ENCODE measurements around the gene CSRNP3. TPM values are rescaled to one million over a fixed set of nuclear protein-coding genes. Genes with fewer than 3 reads are reported as not detected.
A peak's percentile ranks its signal among the peaks of the same experiment; 100 is the strongest.

Gene CSRNP3
- total and polyA plus RNA-seq, 5 donors from 2014 or later: not detected

DNA sequence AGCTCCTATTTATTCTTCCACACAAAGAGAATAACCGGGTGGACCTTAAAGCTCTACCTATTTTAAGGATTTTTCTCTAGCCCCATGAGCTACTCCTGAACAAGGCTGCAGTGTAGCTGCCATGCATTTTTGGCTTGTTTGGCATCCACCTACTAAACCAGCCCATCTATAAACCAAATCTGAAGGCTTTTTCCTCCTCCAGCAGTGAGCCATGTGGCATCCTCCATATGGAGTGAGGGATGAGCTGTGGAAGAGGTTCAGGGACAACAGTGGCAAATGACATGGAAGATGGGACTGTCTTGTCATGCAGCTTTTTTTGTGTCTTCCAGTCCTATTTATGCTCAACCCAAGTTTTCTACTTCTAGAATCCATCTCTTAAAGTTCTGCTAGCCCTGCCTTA lies 224.3 kb downstream of the CSRNP3 start:
- no peak overlapping the region for H3K4me3 ChIP-seq (ENCODE audit: low read depth, low read length)
- H3K4me1 ChIP-seq (ENCODE audit: control insufficient read depth, insufficient read depth, low read length, poor library complexity, severe bottlenecking): no peaks in the 10 kb centered on the region
- H3K9me3 ChIP-seq (ENCODE audit: control insufficient read depth in 2 of 2, low read length in 2 of 2): no peaks in the 10 kb centered on the region
- no peaks in the 10 kb centered on the region for H3K27me3 Mint-ChIP-seq
- no peak overlapping the region for H3K27ac Mint-ChIP-seq
- no peak for ATAC-seq (ENCODE audit: low read depth in 2 of 2)
- no peak overlapping the region for H3K4me3 Mint-ChIP-seq
- H3K27me3 ChIP-seq (ENCODE audit: control insufficient read depth, insufficient read depth, low read length): peaks cover 5% of the 10 kb centered on the region
- peaks cover 0 to 2% (median 0%) of the 10 kb centered on the region in 7 donors for H3K9me3 Mint-ChIP-seq
- H3K36me3 ChIP-seq (ENCODE audit: control insufficient read depth, insufficient read depth, low read length): no peaks in the 10 kb centered on the region
- H3K4me1 Mint-ChIP-seq: no peaks in the 10 kb centered on the region
- no peak overlapping the region for H3K27ac ChIP-seq (ENCODE audit: insufficient read depth, low read length, poor library complexity, severe bottlenecking)
- H3K36me3 Mint-ChIP-seq: no peaks in the 10 kb centered on the region
- DNase-seq: no peak

DNA sequence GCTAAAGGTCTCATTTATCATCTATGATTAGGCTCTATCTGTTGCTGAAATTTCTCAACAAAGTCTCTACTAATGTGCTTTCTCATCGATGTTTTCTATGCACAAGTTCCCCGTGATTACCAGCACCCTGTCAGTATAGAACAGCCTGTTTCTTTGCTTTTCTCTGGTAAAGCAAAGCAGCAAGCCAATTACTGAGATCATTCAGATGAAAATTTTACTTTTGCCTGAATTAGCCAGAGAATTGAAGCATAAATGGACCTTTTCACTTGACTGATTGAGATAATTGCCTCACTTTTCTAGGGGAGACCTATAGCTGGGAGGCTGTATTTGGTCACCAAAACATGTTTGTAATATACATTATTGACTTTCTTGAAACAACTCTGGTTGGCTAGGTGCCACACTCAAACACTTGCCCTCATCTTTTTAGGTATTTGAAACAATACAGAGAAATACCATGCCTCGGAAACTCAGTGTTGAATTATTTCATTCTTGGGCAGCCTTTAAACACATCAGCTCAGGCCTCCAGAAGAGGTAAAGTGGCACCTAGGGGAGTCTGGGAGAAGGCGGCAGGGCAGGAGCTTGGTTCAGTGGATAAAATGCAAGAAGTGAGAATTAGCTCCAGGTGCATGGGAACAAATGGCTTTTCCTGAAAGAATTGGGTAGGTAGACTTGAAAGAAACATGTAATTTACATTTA lies 228.4 kb downstream of the CSRNP3 start:
- no peak overlapping the region for H3K27ac Mint-ChIP-seq
- no peak overlapping the region for H3K4me3 Mint-ChIP-seq
- H3K9me3 Mint-ChIP-seq: peaks cover 0 to 2% (median 0%) of the 10 kb centered on the region in 7 donors
- Histone ChIP-seq H3K4me1 (ENCODE audit: control insufficient read depth, insufficient read depth, low read length, poor library complexity, severe bottlenecking) (no peaks in the 10 kb centered on the region), H3K9me3 (ENCODE audit: control insufficient read depth in 2 of 2, low read length in 2 of 2) (no peaks in the 10 kb centered on the region), H3K27ac (ENCODE audit: insufficient read depth, low read length, poor library complexity, severe bottlenecking) (no peak overlapping the region), H3K4me3 (ENCODE audit: low read depth, low read length) (no peak overlapping the region), H3K36me3 (ENCODE audit: control insufficient read depth, insufficient read depth, low read length) (no peaks in the 10 kb centered on the region), H3K27me3 (ENCODE audit: control insufficient read depth, insufficient read depth, low read length) (no peaks in the 10 kb centered on the region)
- H3K36me3 Mint-ChIP-seq: no peaks in the 10 kb centered on the region
- no peak for ATAC-seq (ENCODE audit: low read depth in 2 of 2)
- H3K27me3 Mint-ChIP-seq: no peaks in the 10 kb centered on the region
- DNase-seq: no peak
- no peaks in the 10 kb centered on the region for H3K4me1 Mint-ChIP-seq

DNA sequence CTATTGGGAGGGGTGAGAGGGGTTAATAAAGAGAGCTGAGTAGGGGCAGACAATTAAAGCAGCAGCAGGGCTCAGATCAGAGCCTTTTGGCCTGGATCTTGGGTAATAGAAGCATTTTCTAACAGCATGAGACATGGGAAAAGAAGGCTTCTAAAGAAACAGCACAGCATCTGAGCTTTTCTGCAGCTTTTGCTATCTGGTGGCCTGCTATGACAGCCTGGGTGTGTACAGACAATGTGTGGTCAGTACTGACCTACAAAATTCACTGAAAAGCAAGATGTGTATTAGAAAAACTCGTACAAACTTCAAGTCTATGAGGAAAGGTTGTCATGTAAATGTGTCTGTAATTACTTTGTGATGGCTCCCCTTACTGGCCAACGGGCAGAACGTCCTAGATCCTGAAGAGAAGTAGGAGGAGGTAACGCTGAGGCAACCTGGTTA lies 229.0 kb downstream of the CSRNP3 start:
- Histone ChIP-seq H3K27ac (ENCODE audit: insufficient read depth, low read length, poor library complexity, severe bottlenecking) (no peak overlapping the region), H3K9me3 (ENCODE audit: control insufficient read depth in 2 of 2, low read length in 2 of 2) (no peaks in the 10 kb centered on the region), H3K4me3 (ENCODE audit: low read depth, low read length) (no peak overlapping the region), H3K4me1 (ENCODE audit: control insufficient read depth, insufficient read depth, low read length, poor library complexity, severe bottlenecking) (no peaks in the 10 kb centered on the region), H3K27me3 (ENCODE audit: control insufficient read depth, insufficient read depth, low read length) (no peaks in the 10 kb centered on the region), H3K36me3 (ENCODE audit: control insufficient read depth, insufficient read depth, low read length) (no peaks in the 10 kb centered on the region)
- H3K36me3 Mint-ChIP-seq: no peaks in the 10 kb centered on the region
- H3K4me3 Mint-ChIP-seq: no peak overlapping the region
- no peaks in the 10 kb centered on the region for H3K4me1 Mint-ChIP-seq
- peak in 1 of 3 donors; percentile 20 for DNase-seq
- H3K27ac Mint-ChIP-seq: no peak overlapping the region
- ATAC-seq (ENCODE audit: low read depth in 2 of 2): no peak
- H3K9me3 Mint-ChIP-seq: peaks cover 0 to 2% (median 0%) of the 10 kb centered on the region in 7 donors
- no peaks in the 10 kb centered on the region for H3K27me3 Mint-ChIP-seq

DNA sequence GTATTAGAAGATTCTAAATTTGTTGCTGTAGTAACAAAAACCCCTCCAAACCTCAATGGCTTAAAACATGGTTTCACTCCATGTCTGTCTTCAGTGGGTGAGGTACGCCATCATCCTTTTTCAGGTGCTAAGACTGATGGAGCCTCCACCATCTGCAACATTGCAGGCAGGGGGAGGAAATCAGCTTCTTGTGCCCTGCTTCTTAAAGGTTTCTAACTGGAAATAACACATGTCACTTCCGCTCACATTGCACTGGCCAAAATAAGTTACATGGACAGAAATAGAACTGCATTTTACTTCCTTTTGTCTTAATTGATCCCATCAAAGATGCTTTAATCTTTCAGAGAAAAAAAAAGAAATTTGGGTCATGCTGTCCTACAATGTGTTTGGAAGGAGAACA lies 230.4 kb downstream of the CSRNP3 start:
- DNase-seq: no peak
- H3K4me3 ChIP-seq (ENCODE audit: low read depth, low read length): no peak overlapping the region
- no peaks in the 10 kb centered on the region for H3K27me3 Mint-ChIP-seq
- H3K4me1 Mint-ChIP-seq: no peaks in the 10 kb centered on the region
- H3K27ac Mint-ChIP-seq: no peak overlapping the region
- no peaks in the 10 kb centered on the region for H3K36me3 Mint-ChIP-seq
- no peak overlapping the region for H3K4me3 Mint-ChIP-seq
- H3K36me3 ChIP-seq (ENCODE audit: control insufficient read depth, insufficient read depth, low read length): no peaks in the 10 kb centered on the region
- H3K9me3 ChIP-seq (ENCODE audit: control insufficient read depth in 2 of 2, low read length in 2 of 2): no peaks in the 10 kb centered on the region
- no peak overlapping the region for H3K27ac ChIP-seq (ENCODE audit: insufficient read depth, low read length, poor library complexity, severe bottlenecking)
- no peak for ATAC-seq (ENCODE audit: low read depth in 2 of 2)
- no peaks in the 10 kb centered on the region for H3K27me3 ChIP-seq (ENCODE audit: control insufficient read depth, insufficient read depth, low read length)
- H3K9me3 Mint-ChIP-seq: peaks cover 0 to 1% (median 0%) of the 10 kb centered on the region in 7 donors
- no peaks in the 10 kb centered on the region for H3K4me1 ChIP-seq (ENCODE audit: control insufficient read depth, insufficient read depth, low read length, poor library complexity, severe bottlenecking)

- H3K9me3 ChIP-seq (ENCODE audit: control insufficient read depth in 2 of 2, low read length in 2 of 2): no peaks in the 10 kb centered on the region
- Mint-ChIP-seq H3K4me3 (no peak overlapping the region), H3K27me3 (no peaks in the 10 kb centered on the region), H3K36me3 (no peaks in the 10 kb centered on the region), H3K27ac (no peak overlapping the region), H3K9me3 (peaks cover 0 to 1% (median 0%) of the 10 kb centered on the region in 7 donors), H3K4me1 (no peaks in the 10 kb centered on the region)
- H3K27me3 ChIP-seq (ENCODE audit: control insufficient read depth, insufficient read depth, low read length): no peaks in the 10 kb centered on the region
- H3K27ac ChIP-seq (ENCODE audit: insufficient read depth, low read length, poor library complexity, severe bottlenecking): no peak overlapping the region
- no peaks in the 10 kb centered on the region for H3K4me1 ChIP-seq (ENCODE audit: control insufficient read depth, insufficient read depth, low read length, poor library complexity, severe bottlenecking)
- H3K4me3 ChIP-seq (ENCODE audit: low read depth, low read length): no peak overlapping the region
- no peak for DNase-seq
- no peak for ATAC-seq (ENCODE audit: low read depth in 2 of 2)
- no peaks in the 10 kb centered on the region for H3K36me3 ChIP-seq (ENCODE audit: control insufficient read depth, insufficient read depth, low read length)
These were observed 231.0 kb downstream of the CSRNP3 start for GRCh38 chr2:165700531-165700930.

- no peak for DNase-seq
- Mint-ChIP-seq H3K9me3 (peaks cover 0 to 1% (median 0%) of the 10 kb centered on the region in 7 donors), H3K27ac (no peak overlapping the region), H3K4me1 (no peaks in the 10 kb centered on the region), H3K4me3 (no peak overlapping the region), H3K27me3 (no peaks in the 10 kb centered on the region), H3K36me3 (no peaks in the 10 kb centered on the region)
- Histone ChIP-seq H3K4me3 (ENCODE audit: low read depth, low read length) (no peak overlapping the region), H3K9me3 (ENCODE audit: control insufficient read depth in 2 of 2, low read length in 2 of 2) (no peaks in the 10 kb centered on the region), H3K4me1 (ENCODE audit: control insufficient read depth, insufficient read depth, low read length, poor library complexity, severe bottlenecking) (no peaks in the 10 kb centered on the region), H3K36me3 (ENCODE audit: control insufficient read depth, insufficient read depth, low read length) (no peaks in the 10 kb centered on the region), H3K27me3 (ENCODE audit: control insufficient read depth, insufficient read depth, low read length) (no peaks in the 10 kb centered on the region), H3K27ac (ENCODE audit: insufficient read depth, low read length, poor library complexity, severe bottlenecking) (no peak overlapping the region)
- ATAC-seq (ENCODE audit: low read depth in 2 of 2): no peak
These were observed 231.6 kb downstream of the CSRNP3 start for GRCh38 chr2:165701147-165701546.

GRCh38 chr2:165706960-165707487 lies 237.5 kb downstream of the CSRNP3 start:
- H3K27ac ChIP-seq (ENCODE audit: insufficient read depth, low read length, poor library complexity, severe bottlenecking): no peak overlapping the region
- no peaks in the 10 kb centered on the region for H3K4me1 ChIP-seq (ENCODE audit: control insufficient read depth, insufficient read depth, low read length, poor library complexity, severe bottlenecking)
- Mint-ChIP-seq H3K36me3 (no peaks in the 10 kb centered on the region), H3K4me1 (no peaks in the 10 kb centered on the region), H3K27ac (no peak overlapping the region), H3K4me3 (no peak overlapping the region), H3K27me3 (no peaks in the 10 kb centered on the region), H3K9me3 (peaks cover 0 to 4% (median 0%) of the 10 kb centered on the region in 7 donors)
- H3K4me3 ChIP-seq (ENCODE audit: low read depth, low read length): no peak overlapping the region
- ATAC-seq (ENCODE audit: low read depth in 2 of 2) (no peak), DNase-seq (no peak)
- H3K9me3 ChIP-seq (ENCODE audit: control insufficient read depth in 2 of 2, low read length in 2 of 2): no peaks in the 10 kb centered on the region
- H3K27me3 ChIP-seq (ENCODE audit: control insufficient read depth, insufficient read depth, low read length): no peaks in the 10 kb centered on the region
- no peaks in the 10 kb centered on the region for H3K36me3 ChIP-seq (ENCODE audit: control insufficient read depth, insufficient read depth, low read length)

DNA sequence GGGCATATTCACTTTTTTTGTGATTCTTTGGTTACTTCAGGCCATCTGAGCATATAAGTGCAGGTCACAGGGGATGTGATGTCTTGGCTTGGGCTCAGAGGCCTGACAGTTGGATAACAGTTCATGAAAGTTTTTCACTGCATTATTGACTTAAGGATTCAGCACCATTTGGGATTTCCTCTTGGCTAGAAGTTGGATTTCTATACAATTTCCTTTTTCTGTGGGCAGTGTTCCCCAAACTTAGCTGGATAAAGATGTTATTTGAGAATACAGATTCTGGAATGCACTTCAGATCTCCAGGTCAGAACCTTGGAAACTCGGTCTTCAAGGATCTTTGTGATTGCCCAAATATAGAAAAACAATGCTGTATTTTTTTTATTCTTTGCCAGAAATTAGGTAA lies 246.6 kb downstream of the CSRNP3 start:
- DNase-seq: no peak
- H3K4me3 ChIP-seq (ENCODE audit: low read depth, low read length): no peak overlapping the region
- no peaks in the 10 kb centered on the region for H3K36me3 ChIP-seq (ENCODE audit: control insufficient read depth, insufficient read depth, low read length)
- no peaks in the 10 kb centered on the region for H3K4me1 Mint-ChIP-seq
- no peaks in the 10 kb centered on the region for H3K9me3 ChIP-seq (ENCODE audit: control insufficient read depth in 2 of 2, low read length in 2 of 2)
- no peak overlapping the region for H3K4me3 Mint-ChIP-seq
- H3K9me3 Mint-ChIP-seq: no peaks in the 10 kb centered on the region
- no peaks in the 10 kb centered on the region for H3K27me3 ChIP-seq (ENCODE audit: control insufficient read depth, insufficient read depth, low read length)
- no peak overlapping the region for H3K27ac Mint-ChIP-seq
- no peaks in the 10 kb centered on the region for H3K36me3 Mint-ChIP-seq
- H3K27ac ChIP-seq (ENCODE audit: insufficient read depth, low read length, poor library complexity, severe bottlenecking): no peak overlapping the region
- H3K4me1 ChIP-seq (ENCODE audit: control insufficient read depth, insufficient read depth, low read length, poor library complexity, severe bottlenecking): no peaks in the 10 kb centered on the region
- no peak for ATAC-seq (ENCODE audit: low read depth in 2 of 2)
- H3K27me3 Mint-ChIP-seq: peaks cover 1% of the 10 kb centered on the region

Data from CD4-positive, CD25-positive, alpha-beta regulatory T cell (primary cell).